IMR-90 (cell line): ENCODE measurements around the gene NAIF1.

Experiments used
- CEBPB ChIP-seq: IDR thresholded peaks from 2 replicates; pipeline ENCODE4 v1.6.1; 2012; ENCODE audit warnings: low read depth, low read length, improper control_type of control experiment
- CHD1 ChIP-seq: IDR thresholded peaks from 2 replicates; pipeline ENCODE4 v1.6.1; 2012; ENCODE audit warnings: low read depth, low read length, improper control_type of control experiment
- CTCF ChIP-seq: conservative IDR thresholded peaks from 2 replicates; pipeline ENCODE4 v1.5.1; 2012; ENCODE audit warnings: mild to moderate bottlenecking, low read depth, low read length, improper control_type of control experiment
- ELK1 ChIP-seq: fragments of 150-350 bp; IDR thresholded peaks from 2 replicates; pipeline ENCODE4 v1.6.1; 2016; ENCODE audit warnings: low read depth, mild to moderate bottlenecking, low read length, moderate library complexity, borderline replicate concordance
- MAFK ChIP-seq: IDR thresholded peaks from 2 replicates; pipeline ENCODE4 v1.6.1; 2012; ENCODE audit warnings: low read depth, low read length, improper control_type of control experiment
- MAZ ChIP-seq: IDR thresholded peaks from 2 replicates; pipeline ENCODE4 v1.6.1; 2012; ENCODE audit warnings: low read depth, mild to moderate bottlenecking, low read length, improper control_type of control experiment, moderate library complexity, borderline replicate concordance
- MXI1 ChIP-seq: IDR thresholded peaks from 2 replicates; pipeline ENCODE4 v1.6.1; 2012; ENCODE audit warnings: low read depth, mild to moderate bottlenecking, low read length, moderate library complexity, borderline replicate concordance
- POLR2A ChIP-seq: IDR thresholded peaks from 2 replicates; pipeline ENCODE4 v1.6.1; 2012; ENCODE audit warnings: mild to moderate bottlenecking, low read depth, low read length
- RAD21 ChIP-seq: IDR thresholded peaks from 2 replicates; pipeline ENCODE4 v1.6.1; 2012; ENCODE audit warnings: low read length, improper control_type of control experiment
- RFX5 ChIP-seq: IDR thresholded peaks from 2 replicates; pipeline ENCODE4 v1.8.0; 2012; ENCODE audit warnings: low read depth, mild to moderate bottlenecking, low read length, moderate library complexity
- SMC3 ChIP-seq: fragments of 150-350 bp; IDR thresholded peaks from 2 replicates; pipeline ENCODE4 v1.6.1; 2016; ENCODE audit warnings: low read depth, mild to moderate bottlenecking, antibody characterized with exemption, low read length, moderate library complexity

- TF ChIP-seq ELK1 (no peak), POLR2A (no peak), CTCF (no peak), SMC3 (no peak), RAD21 (no peak), RFX5 (no peak), MAFK (no peak), CEBPB (peak; percentile 41; the same call in 1 of the 2 replicates), MXI1 (no peak), MAZ (no peak), CHD1 (no peak)
Measured at GRCh38 chr9:128026773-128027541, 40.2 kb downstream of the NAIF1 start.
